HTERT RPE-1 (cell line): ENCODE measurements around the gene VDR.

Source experiments
- in situ Hi-C: fragments of 300-500 bp; cut with MboI; formaldehyde crosslinking; loops from 4 replicates; pipeline ENCODE4 v1.14.3; 2020; ENCODE audit warnings: low sequenced_read_pairs

Gene VDR

DNA sequence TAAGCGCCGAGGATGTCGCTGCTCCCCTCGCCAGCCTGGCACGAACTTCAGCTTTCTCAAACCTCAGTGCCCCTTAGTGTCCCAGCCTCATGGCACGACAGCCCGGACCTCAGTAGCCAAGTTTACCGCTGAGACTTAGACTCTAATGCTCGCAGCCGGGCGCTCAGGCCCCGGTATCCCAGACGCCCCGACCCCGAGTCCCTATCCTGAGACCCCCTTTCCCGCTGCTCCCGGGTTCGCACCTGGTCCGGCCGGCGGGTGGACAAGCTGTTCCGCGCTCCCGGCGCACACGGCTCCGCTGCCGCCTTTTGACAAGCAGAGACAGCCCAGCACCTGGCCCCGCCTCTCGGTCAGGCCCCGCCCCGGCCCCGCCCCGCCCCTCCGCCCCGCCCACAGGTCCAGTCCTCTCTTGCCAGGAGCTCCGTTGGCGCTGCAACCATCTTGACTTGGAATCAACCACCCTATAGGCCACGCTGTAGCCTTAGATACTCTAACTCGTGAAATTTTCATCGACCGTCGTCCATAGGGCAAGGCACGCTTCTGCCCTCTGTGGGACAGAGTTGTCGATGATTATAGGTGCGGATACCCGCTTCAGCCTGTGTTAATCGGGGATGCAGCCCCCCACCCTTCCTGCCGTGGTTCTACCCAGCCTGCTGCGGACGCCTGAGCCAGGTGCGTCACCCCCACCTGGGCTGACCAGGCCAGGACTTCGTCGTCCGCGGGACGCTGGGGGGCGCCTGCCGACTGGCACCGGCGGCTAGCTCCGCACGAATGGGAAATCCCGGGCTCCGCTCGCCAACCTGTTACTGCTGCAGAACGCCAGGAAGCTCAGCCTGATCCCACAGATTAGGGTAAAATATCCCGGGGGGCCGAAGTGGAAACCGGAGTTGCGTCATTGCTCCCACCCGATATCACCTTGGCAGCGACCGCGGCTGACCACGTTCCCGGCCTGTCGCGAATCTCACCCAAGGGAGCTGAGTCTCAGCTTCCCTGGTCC, at the start of gene VDR:
Gene VDR (minus strand): TSS at position 282 of the 997 bp plus-strand sequence. CDS start 25,881 bp downstream, outside the sequence.
- in situ Hi-C loops: no loop called here

DNA sequence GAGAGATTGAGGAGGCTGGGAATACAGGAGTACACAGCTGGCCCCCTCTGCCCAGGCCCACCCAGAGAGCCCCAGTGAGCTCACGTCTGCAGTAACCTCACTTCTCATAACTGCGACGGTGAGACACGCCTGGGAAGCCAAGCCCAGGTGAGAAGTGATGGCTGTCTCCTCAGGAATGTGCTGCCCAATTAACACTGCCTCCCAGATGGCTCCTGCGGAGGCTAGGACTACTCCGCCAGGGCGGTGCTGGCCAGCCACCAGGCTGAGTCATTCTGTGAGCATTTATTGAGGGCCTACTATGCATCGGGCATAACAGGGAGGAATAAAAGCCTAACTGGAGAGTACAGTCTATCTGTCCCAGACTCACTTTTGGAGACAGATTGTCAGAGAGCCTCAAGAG, 49.3 kb upstream of the VDR start:
- in situ Hi-C loops: no loop called here

DNA sequence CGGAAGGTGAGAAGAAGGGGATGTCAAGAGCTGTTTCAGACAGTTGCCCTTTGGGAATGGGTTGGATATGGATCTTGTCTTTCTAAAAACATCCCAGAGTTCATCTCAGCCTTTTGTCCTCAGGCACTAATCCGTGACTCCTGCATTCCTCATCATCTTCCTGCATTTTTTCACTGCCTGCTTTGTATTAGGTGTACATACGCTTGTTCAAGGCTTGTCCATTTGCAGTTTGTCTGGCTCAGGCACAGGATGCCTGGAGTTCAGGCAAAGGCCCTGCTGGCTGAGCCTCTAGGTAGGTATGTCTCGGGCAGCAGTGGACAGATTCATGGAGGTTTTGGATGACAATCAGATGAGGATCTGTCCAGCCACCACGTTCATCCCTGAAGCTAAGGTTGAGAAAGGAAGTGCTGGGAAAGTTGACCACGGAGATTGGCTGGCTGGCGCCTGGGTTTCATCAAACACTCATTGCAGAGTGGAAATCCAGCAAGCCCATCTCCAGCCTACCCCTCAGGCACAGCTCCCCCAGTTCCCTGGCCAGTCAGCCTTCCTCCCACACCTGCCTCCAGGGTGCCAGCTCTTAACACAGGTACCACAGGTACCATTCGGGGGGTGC, 46.2 kb upstream of the VDR start:
- in situ Hi-C loops: no loop called here

DNA sequence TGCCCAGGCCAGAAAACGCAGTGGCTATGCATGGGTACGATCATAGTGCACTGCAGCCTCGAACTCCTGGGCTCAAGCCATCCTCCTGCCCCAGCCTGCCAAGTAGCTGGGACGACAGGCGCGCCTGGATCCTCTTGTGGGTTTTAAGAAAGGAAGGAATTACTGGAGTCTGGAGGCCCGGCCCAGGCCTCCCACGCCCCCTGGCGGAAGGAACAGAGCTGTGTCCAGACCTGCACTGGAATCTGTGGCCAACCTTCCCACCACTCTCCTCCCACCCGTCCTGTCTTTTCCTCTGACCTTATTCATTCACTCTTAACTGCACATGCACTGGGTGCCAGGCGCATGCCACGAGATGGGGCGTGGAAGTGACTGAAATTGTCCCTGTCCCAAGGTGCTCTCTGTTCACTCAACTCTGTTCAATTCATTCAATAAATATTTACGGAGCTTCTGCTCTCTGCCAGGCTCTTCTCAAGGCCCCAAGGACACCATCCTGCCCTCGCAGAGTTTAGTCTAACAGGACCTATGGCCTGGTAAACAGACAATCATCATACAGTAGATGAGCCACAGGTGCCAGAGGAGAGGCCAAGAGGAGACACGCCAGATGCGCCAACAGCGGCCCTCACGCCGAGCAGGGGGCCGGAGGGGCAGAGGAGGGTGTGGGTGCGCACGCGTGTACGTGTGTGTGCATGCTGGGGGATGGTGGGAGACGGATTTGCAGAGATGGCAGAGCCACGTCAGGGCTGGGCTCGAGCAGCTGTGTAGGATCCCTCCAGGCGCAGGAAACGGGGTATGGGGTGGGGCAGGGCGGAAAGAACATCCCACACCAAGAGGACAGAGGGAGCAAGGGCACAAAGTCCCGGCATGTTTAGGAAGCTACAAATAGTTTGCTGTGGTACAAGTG, 44.9 kb upstream of the VDR start:
- in situ Hi-C loops: no loop called here

DNA sequence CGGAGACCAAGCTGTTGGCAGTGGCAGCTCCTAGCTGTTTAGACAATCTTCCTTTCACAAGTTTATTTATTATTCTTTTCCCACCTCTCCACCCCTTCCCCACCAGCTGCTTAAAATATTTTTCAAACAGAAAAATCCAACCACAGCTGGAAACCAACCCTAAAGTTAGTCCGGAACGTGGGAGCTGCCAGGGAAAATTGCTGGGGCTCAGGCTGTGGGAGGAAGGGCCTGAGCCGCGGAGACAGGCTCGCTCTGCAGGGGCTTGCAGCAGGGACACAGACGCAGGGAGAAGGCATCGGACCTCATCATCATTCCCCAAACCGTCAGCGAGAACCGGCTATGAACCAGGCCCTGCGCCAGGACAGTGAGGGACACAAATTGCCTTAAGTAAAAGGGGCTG, 42.5 kb upstream of the VDR start:
- in situ Hi-C loops: no loop called here

DNA sequence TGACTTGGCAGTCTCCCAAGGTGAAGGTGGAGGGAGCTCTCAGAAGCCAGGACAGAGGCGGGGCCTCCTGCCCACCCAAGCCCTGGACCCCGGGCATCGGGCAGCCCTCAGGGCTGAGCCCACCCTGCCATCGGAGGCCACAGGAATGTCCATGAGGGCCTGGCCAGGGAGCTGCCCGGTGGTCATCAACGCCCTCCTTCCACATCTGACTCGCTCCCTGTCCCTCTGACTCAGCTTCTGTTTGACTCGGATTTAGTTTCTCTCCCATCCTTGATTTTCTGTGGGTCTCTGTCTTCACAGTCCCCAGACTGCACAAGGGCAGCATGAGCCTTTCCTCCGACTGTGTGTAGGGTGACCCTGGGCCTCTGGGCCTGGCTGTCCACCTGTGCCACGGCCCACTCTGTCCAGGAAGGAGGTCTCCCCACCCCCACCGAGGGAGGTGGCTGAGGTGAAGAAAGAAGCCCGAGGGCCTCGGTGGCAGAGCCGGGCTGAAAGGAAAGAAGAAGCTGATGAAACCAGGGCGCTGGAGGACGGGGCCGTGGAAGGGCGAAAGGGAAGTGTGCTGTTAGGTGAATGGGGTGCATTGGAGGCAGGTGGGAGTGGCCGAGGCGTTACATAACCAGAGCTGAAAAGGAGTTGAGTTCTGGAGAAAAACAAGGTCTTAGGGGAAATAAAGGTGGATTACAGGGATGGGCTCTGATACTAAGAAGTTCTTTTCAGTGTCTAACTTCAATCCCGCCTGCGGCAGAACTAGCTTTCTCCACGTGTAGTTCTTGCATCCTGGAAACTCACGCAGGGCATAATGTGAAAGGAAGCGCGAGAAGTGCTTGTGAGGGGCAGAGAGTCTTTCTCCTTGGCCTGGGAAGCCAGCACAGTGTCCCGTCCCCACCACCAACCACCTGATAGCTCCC, 41.9 kb upstream of the VDR start:
- in situ Hi-C loops: no loop called here

DNA sequence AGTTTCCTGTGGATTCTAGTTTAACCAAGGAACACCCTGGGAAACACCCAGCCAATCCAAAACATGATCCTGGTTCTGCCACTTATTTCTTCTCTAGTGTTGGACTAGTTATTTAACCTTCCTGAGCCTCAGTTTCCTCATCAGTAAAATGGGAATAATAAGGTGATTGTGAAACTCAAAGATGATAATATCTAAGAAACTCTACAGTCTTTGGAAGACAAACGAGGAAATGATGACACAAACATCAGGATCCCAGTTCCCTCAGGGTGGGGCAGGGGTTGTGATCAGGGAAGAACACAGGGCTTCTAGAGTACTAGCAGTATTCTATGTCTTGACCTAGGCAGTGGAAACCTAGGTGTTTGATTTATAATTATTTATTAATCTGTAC, 40.5 kb upstream of the VDR start:
- in situ Hi-C loops: no loop called here

DNA sequence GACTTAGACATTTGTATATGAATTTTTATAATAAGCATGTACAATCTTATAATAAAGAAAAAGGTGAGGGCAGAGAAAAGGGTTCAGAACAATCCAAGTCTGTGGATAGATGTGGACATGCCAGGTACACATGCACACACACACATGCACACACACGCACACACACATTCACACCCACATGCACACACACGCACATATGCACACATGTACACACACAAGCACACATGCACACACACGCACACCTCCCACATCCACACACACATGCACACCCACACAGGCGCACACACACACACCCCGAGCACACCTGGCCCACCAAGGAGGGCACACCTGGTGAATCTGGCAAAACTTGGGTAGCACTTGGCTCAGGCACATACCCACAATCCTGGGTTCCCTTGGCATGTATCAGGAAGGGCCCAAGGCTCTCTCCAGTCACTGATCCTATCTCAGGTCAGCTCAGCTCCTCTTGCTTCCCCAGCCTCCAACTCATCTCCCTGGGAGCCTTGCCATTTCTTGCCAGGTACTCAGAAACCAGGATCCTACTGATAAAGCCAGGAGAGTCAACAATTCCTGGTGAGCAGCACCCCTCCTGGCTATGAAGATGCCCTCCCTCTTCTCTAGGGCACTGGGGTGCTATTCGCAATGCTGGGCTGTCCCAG, 40.0 kb upstream of the VDR start:
- in situ Hi-C loops: no loop called here

DNA sequence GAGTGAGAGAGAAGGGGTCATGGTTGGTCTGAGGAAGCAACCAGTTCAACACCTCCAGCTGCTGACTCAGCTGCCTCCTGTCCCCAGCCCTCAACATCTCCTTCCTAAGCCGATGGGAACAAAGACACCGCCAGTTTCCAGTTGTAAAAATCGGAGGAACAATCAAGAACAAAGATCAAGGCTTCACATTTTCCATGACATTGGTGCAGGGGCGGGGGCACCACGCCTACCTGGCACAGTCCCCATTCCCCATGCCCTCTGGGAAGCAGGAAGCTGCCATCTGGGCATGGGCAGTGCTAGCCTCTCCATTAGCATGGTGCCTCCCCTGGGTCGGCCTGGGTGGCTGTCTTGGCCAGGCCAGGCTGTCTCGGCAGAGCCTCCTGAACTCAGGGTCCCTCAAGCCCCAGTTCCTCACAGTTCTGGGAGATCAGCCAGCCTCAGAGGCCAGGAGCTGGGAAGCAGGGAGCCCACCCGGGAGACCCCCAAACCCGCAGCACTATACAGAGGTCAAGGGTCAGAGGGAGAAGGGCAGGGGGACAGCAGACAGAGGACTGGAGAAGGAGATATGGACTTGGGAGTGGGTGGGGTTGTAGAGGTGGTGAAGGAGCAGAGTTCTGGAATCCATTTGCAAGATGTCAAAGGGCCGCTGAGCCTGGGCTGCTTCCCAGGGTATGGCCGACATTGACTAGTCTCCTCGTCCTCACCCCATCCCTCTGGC, 39.0 kb upstream of the VDR start:
- in situ Hi-C loops: no loop called here

DNA sequence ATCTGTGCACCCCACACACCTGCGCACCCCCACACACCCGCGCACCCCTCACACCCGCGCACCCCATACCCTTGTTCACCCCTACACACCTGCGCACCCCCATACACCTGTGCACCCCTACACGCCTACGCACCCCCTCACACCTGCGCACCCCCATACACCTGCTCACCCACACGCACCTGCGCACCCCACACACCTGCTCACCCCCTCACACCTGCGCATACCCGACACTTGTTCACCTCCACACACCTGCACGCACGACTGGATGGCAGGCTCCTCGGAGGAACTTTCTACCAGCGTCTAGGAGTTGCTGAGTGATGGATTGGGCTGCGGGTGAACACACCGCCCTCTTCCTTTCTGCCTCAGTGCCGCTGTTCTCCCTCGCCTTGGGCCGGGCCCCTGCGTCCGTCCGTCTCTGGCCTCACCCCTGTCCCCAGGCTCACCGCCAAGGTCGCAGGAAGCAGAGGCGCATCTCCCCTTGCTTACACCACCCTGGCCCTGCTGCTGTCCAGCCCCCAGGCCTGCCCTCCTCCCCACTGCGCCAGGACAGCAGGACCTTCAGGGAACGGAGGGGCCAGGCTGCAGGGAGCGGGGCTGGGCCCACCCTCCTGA, 37.9 kb upstream of the VDR start:
- in situ Hi-C loops: no loop called here

DNA sequence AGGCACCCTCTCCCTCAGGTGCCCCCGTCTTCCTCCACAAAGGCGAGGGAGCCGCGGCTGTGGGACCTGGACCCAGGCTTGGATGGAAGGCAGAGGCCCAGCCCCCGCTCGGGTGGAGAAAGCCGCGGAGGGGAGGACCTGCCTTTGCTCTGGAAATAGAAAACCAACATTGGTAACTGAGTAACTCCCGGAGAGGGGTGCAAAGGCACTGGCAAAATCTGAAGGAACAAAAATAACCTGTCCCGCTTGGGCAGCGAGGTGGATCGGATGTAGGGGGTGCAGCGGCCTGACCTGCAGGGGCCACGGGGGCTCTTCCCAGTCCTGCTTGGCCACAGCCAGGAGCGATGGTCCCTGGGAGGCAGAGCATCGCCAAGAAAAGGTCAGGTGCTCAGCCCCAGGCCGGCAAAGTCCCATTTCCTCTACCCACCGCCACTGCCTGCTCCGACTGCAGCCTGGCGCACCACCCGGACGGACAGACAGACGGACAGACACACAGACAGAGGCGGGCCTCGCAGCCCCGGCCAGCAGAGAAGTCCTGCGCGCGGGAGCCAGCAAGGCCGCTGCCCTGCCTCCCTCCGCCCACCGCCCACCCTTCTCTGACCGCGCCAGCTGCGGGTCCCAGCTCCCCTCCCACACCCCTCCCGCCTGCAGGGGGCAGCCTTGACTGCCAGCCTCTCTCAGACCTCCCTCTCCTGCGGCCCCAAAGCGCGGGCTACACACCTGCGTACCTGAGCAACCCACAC, 37.2 kb upstream of the VDR start:
- in situ Hi-C loops: no loop called here

DNA sequence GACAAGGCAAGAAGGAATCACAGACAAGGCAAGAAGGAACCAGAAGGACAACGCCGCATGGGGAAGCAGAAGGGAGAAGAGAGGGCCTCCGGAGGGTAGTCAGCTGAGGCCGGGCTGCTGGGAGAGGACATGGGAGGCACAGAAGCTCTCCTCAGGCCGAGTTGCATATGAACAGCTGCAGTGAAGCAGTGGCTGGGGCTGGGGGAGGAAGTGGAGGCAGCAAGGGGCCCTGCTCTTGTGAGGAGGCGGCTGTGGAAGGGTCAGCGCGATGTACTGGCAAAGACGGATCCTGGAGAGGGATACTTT, 36.6 kb upstream of the VDR start:
- in situ Hi-C loops: no loop called here

DNA sequence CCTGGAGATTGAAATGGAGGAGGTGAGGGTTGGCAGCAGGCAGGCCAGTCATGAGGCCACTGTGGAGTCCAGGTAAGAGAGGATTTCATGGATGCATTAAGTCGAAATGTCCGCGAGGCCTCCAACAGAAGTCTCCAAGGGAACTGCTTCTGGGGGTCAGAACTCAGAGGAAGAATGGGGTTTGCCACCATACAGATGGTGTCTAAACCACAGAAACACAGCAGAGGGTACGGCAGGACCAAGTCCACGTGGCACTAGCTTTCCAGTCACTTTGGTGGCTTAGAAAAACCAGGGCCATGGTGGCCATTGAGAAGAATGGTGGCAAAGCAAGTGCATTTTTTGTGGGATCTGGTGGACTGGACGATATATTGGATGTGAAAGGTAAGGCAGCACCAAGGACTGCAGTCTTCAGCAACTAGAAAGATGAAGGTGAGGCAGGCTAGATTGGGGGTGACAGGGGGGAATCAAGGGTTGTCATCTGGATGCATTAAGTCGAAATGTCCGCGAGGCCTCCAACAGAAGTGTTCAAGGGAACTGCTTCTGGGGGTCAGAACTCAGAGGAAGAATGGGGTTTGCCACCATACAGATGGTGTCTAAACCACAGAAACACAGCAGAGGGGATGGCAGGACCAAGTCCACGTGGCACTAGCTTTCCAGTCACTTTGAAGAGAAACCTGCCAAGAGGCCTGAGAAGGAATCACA, 36.1 kb upstream of the VDR start:
- in situ Hi-C loops: no loop called here

DNA sequence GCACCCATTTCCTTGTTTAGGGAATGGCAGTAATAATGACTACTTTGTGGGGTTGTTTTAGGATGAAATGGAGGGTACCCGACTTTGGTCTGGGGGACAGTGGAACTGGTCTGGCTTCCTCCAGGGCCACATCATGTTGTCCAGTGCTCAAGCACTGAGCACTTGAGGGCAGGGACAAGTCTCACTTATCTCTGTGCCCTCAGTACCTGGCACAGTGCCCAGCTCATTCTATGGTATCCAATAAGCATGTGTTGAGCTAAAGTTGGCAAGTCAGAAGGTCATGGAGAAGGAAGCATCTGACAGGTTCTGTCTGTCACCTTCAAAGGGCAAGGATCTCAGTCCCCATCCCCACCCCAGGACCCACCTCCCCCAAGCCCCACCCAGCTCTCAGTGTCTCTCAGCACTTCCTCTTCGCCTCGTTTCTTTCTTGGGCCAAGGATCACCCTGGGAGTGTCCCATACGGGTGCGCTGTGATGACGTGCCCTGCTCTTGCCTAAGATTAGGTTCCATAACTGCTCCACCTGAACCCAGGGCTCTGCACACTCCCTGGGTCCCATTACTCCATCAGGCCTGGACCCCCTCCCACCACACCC, 34.3 kb upstream of the VDR start:
- in situ Hi-C loops: no loop called here

DNA sequence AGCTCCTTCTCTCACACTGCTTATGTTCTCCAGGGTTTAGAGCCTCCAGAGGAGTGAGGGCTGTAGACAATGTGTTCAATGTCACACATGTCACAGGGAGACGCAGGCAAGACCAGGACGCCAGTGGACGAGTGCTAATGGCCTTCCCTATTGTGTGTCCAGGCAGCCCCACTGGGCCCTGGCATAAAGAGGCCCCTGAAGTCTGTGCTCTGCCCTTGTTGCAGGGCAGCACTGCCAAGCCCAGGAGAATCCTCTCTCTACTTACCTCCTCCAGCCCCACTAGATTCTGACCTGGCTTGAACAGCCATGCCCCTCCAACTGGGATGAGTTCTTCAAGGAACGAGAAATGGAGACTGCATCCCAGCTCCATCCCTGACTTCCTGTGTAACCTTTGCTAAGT, 33.8 kb upstream of the VDR start:
- in situ Hi-C loops: no loop called here

DNA sequence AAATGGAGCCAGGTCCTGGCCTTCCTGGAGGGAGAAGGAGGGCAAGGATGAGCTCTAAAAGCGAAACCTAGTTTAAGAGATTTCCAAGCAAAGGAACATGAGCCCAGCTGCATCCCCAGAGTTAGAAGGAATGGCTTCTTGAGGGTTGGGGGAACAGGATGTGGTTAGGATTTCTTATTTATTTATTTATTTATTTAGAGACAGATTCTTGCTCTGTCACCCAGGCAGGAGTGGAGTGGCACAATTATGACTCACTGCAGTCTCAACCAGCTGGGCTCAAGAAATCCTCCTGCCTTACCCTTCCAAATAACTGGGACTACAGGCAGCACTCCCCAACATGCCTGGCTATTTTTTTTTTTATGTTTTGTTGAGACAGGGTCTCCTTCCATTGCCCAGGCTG, 33.3 kb upstream of the VDR start:
- in situ Hi-C loops: no loop called here

DNA sequence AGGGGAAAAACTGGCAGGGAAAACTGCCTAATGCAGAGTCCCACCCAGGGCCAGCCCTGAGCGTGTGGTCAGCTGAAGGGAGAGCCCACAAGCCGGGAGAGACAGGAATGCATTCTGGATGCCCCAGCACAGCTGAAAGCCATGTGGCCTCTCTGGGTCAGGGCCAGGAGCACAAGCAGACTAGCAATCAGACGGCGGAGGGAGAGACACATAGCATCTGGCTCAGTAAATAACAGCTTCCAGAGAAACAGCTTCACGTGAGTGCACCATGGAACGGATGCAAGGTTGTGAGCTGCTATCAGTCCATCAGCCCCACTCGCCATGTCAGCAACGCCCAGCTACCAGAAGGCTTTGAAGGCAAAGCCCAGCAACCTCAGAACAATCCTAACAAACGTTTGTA, 30.4 kb upstream of the VDR start:
- in situ Hi-C loops: no loop called here
